ENCODE results near the gene ELN.
"Not testable (repeated sequence)": the region's sequence is repeated elsewhere in the genome, so short reads cannot be mapped to it uniquely, and the experiment has no call there.

The ELN gene

DNA sequence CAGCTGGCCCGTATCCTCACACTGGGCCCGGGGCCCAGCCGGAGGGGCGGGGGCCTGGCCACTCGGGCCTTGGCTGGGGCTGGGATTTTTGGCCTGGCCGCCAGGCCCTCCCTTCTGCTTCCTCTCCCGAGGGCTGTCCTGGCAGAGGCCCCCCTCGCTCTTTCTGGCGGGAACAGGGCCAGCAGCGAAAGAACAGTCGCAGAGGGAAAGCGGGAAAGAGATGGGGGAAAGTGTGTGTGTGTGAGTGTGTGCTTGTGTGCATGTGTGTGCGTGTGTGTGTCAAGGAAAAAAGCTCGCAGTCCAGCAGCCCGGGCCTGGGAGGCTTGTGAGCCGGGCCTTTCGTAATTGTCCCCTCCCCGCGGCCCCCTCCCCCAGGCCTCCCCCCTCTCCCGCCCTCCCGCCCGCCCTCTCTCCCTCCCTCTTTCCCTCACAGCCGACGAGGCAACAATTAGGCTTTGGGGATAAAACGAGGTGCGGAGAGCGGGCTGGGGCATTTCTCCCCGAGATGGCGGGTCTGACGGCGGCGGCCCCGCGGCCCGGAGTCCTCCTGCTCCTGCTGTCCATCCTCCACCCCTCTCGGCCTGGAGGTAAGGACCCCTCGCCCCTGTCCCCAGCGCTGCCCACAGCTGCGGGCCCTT lies at the start of gene ELN:
TSS of gene ELN (plus strand) at position 491 of the 638 bp plus-strand sequence. CDS start at position 506, 15 bp downstream.
- DNase-seq, result no peak

DNA sequence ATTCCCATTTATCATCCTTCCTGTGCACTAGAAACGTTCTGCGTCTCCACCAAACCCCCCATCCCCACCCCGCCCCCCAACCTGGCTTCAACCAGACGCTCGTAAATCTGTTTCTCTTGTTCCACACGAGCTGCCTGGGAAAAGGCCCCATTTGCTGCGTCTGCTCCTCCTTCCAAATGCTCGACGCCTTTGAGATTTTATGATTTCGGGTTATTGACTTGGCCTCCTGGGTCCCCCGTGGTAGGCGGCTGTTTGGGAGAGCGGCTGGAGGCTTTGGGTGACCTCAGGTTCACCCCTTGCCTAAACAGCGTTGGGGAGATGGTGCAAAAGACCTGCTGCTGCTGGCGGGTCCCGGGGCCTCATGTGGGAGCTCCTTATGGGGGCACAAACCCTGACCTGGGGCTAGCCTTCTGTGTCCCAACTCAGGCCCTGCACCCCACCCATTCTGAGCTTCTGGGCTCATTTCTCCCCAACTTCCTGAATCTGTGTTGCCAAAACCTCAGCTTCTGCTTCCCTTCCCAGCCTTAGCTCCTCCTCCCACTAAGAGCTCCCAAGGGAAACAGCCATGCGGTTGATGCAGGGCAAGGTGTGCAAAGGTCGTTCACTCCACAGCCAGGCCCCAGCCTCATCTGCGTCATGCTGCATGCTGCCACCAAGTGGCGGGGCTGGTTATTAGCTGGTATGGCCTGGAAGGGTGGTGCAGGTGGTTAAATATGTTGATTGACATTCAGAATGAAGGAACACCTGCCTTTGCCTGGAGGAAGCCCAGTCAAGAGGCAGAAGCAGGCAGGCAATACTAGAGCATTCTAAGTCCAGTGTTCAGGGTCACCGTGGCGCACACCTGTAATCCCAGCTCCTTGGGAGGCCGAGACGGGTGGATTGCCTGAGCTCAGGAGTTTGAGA lies 49.1 kb upstream of the ELN start:
- DNase-seq, result peak; percentile 54

- not testable (repeated sequence) for DNase-seq
Observed at GRCh38 chr7:73979656-73980055, 48.3 kb upstream of the ELN start.

DNA sequence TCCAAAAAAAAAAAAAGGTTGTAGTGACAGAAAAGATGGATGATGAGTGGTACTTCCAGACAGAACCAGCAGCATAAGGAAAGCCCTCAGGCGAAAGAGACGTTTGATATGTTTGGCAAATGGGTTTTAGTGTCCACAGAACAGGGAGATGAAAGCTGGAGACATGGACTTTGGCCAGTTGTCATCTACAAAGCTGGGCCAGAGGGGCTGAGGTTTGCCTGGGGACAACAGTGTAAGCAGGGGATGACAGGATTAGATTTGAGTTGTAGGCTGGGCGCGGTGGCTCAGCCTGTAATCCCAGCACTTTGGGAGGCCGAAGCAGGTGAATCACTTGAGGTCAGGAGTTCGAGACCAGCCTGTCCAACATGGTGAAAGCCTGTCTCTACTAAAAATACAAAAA lies 47.8 kb upstream of the ELN start:
- no peak for DNase-seq

DNA sequence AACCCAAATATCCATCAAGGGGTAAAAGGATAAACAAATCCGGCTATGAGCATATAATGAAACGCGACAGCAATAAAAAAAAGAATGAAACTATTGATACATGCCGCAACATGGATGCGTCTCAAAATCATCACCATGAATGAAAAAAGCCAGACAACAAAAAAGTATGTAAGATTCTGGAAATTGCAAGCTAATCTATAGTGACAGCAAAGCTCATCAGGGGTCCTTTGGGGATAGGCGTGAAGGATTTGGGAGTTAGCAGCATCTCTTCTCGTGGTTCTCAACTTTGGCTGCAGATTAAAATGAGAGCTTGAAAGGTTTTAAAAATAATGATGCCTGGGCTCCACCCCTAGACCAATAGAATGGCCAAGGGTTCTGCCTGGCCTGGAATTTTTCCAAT lies 46.0 kb upstream of the ELN start:
- no peak for DNase-seq

- no peak for DNase-seq
Observed at GRCh38 chr7:73983437-73984164, 44.4 kb upstream of the ELN start.

GRCh38 chr7:73984481-73985205 lies 43.3 kb upstream of the ELN start:
- no peak for DNase-seq

DNA sequence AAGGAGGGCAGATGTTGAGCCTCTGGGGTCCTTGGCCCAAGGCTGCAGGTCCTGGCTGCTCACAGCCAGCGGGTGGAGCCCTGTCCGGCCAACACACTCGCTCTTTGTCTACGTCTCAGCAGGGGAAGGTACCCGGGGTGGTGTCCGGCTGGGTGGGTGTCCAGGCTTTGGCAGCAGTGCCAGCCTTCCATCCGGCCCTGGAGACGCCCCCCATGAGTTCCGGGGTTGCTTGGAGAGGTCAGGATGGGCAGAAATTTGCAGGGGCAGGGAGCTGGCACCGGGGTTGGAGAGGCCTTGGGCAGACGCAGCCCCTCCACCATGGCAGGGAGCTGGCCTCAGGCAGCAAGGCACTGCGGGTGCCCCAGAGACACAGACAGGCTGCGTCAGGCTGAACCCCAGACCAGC lies 42.2 kb upstream of the ELN start:
- no peak for DNase-seq

DNA sequence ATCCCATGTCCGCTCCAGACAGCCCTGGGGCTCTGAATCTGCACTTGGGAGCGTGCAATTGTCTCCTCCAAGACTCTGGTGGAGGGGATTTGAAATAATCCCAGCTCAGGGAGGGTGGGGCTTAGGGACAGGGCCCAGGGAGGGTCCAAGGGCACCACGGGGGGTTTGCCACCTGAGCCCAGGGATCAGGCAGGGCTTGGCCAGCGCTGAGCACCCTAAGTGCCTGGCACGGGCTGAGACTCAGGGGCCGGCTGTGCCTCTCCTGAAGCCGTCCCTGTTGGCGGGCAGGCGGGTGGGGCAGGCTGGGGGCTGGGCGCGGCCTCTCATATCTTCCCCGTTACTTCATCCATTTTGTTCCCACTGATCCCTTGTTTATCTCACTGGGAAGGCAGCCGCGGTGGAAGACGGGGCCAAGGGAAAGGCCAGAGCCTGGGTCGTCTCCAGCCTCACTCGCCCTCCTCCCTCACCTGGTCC lies 41.8 kb upstream of the ELN start:
- DNase-seq, result no peak

- DNase-seq, result no peak
Observed at GRCh38 chr7:73987298-73987697, 40.7 kb upstream of the ELN start.

DNA sequence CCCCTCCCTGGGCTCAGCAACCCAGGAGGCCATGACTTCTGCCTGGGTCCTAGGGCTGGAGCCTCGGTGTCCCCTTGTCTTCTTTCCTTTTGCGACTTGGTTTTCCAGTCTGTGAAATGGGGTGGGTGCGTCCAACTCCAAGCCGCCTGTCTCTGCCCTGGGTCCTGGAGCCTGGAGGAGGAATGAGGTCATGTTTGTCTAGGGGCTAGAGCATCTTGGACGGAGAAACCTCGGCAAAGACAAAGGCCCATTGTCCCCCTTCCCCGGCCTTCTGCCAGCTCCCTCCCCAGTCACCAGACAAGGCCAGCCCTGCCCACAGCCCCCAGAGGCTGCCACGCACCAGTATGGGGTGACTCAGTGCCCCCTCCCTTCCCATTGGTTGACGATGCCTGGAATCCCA lies 39.8 kb upstream of the ELN start:
- no peak for DNase-seq

GRCh38 chr7:73991522-73992100 lies 36.4 kb upstream of the ELN start:
- no peak for DNase-seq

- DNase-seq, result no peak
Observed at GRCh38 chr7:73992101-73992562, 35.8 kb upstream of the ELN start.

DNA sequence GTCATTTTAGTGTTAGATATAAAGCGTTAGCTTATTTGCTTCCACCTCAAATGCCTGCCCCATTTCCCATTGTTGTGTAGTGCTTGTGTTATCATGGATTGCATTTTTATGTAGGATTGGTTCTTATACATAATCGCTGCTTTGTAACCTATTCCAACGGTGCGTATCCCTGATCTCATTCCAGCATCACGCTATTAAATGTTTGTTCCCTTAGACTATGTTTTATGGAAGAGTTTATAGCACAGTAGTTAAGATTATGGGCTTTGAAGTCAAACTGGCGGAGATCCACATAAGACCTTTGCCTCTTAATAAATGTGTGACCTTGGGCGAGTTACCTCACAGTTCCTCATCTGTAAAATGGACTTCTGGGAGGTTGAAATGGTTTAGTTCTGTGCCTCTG lies 34.0 kb upstream of the ELN start:
- DNase-seq, result no peak

- no peak for DNase-seq
Observed at GRCh38 chr7:73994761-73995160, 33.2 kb upstream of the ELN start.

GRCh38 chr7:73995330-73995729 lies 32.6 kb upstream of the ELN start:
- no peak for DNase-seq

GRCh38 chr7:73995821-73996511 lies 32.0 kb upstream of the ELN start:
- no peak for DNase-seq

DNA sequence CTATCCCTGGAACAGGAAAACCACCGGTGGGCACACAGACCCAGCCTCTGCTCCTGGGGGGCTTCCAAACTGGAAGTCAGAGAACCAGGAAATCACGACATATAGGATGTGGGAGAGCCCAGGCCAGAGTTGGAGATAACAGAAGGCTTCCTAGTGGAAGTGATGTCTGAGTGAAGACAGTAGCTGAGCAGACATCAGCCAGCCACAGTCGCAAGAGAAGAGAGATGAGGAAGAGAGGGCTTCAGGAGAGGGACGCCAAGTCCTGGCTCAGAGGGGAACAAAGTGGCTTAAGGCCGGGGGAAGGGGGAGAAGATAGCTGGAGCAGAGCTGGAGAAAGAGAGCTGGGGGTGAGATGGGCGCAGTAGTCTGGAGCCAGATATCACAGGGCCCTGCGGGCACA lies 30.9 kb upstream of the ELN start:
- no peak for DNase-seq

DNA sequence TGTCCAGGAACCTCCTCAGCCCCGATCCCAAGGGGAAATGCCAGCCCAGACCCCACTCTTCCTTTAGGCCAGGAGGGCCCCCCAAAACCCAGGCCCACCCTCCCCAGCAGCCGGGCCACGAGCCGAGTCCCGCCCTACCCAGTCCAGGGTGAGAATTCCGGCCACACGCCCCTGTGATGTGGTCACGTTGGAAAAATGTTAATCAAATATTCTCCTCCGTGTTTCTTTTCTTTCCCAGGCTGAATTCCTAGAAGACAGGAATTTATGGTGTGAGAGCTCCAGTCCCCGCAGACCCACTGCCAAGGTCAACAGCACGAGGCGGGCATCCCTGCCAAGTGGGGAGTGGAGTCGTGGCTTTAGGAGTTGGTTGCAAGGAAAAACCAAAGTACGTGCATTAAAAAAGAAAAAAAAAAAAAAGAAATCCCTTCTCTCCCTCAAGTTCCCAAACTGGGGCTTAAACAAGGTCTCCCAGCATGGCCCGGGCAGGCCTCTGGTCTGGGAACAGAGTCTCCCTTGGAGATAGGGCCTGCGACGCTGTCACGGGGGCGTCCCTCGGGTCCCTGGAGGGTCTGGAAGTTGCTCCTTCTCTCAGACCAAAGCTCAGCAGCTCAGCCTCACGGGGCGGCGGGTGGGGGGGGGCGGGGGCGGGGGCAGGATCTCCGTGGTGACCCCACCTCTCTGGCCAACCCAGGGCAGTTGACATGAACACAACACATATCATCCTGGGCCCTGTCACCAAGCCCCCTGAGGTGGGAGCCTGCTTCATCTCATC lies 28.1 kb upstream of the ELN start:
- DNase-seq, result no peak

- no peak for DNase-seq
Observed at GRCh38 chr7:74000489-74001149, 27.4 kb upstream of the ELN start.

Data from activated CD4-positive, alpha-beta T cell treated with anti-CD3 and anti-CD28 coated beads for 48 hours (primary cell).